RWPE2 (cell line): ENCODE data around the gene BRICD5.

Experiments used
- ATAC-seq: fragments of 200-7000 bp; cut with Tn5 transposase; 3 replicates; pipeline ENCODE4 v1.9.1; 2021; ENCODE audit warnings: low read depth
- DNase-seq: peaks from one replicate; pipeline ENCODE4 v3.0.0-alpha.2; 2020; ENCODE audit warnings: low spot score
- H3K27ac ChIP-seq: fragments of 450-650 bp; 2 replicates; pipeline ENCODE4 v1.5.1; 2017; ENCODE audit warnings: mild to moderate bottlenecking; ENCODE audit not compliant: poor library complexity, severe bottlenecking
- H3K27me3 ChIP-seq: fragments of 250-450 bp; sonication (Bioruptor Pico); 2 replicates; pipeline ENCODE4 v1.5.1; 2021; ENCODE audit warnings: mild to moderate bottlenecking, moderate library complexity; ENCODE audit not compliant: insufficient read depth, poor library complexity, severe bottlenecking
- H3K36me3 ChIP-seq: fragments of 250-450 bp; sonication (Bioruptor Pico); 2 replicates; pipeline ENCODE4 v1.5.1; 2020; ENCODE audit warnings: low read depth, mild to moderate bottlenecking, moderate library complexity
- H3K4me1 ChIP-seq: fragments of 250-450 bp; sonication (Bioruptor Pico); 2 replicates; pipeline ENCODE4 v1.5.1; 2021; ENCODE audit warnings: mild to moderate bottlenecking, moderate library complexity; ENCODE audit not compliant: insufficient read depth, poor library complexity, severe bottlenecking
- H3K4me3 ChIP-seq: fragments of 250-450 bp; sonication (Bioruptor Pico); 2 replicates; pipeline ENCODE4 v1.5.1; 2021; ENCODE audit warnings: mild to moderate bottlenecking, moderate library complexity; ENCODE audit not compliant: severe bottlenecking
- H3K9me3 ChIP-seq: fragments of 250-450 bp; sonication (Bioruptor Pico); 2 replicates; pipeline ENCODE4 v1.5.1; 2021; ENCODE audit warnings: mild to moderate bottlenecking, moderate library complexity; ENCODE audit not compliant: severe bottlenecking
- CTCF ChIP-seq: fragments of 450-650 bp; IDR thresholded peaks from one replicate; pipeline ENCODE4 v1.5.1; 2017; ENCODE audit warnings: mild to moderate bottlenecking, moderate library complexity; ENCODE audit not compliant: poor library complexity, severe bottlenecking

BRICD5 gene

GRCh38 chr16:2170080-2170479 is 40.6 kb downstream of the BRICD5 start:
- Histone ChIP-seq H3K36me3 (peaks cover 63% of the 10 kb centered on the region), H3K27me3 (no peaks in the 10 kb centered on the region), H3K4me3 (no peak overlapping the region), H3K27ac (no peak overlapping the region), H3K9me3 (no peaks in the 10 kb centered on the region), H3K4me1 (no peaks in the 10 kb centered on the region)
- TF ChIP-seq CTCF = no peak
- ATAC-seq (no peak), DNase-seq (no peak)

- peaks cover 16% of the 10 kb centered on the region for H3K4me1 ChIP-seq
Observed at GRCh38 chr16:2167068-2167638, 43.5 kb downstream of the BRICD5 start.

GRCh38 chr16:2166263-2167067 is 44.2 kb downstream of the BRICD5 start:
- Histone ChIP-seq H3K4me1 (peaks cover 22% of the 10 kb centered on the region), H3K27me3 (no peaks in the 10 kb centered on the region), H3K4me3 (no peak overlapping the region), H3K27ac (no peak overlapping the region), H3K9me3 (no peaks in the 10 kb centered on the region), H3K36me3 (peaks cover 40% of the 10 kb centered on the region)
- DNase-seq (no peak), ATAC-seq (no peak)
- no peak for TF ChIP-seq CTCF

More at GRCh38 chr16:2167068-2167638, 43.5 kb downstream of the BRICD5 start:
- H3K27me3 ChIP-seq = no peaks in the 10 kb centered on the region
- ATAC-seq (no peak), DNase-seq (no peak)
- no peak for TF ChIP-seq CTCF
- H3K9me3 ChIP-seq = no peaks in the 10 kb centered on the region
- no peak overlapping the region for H3K27ac ChIP-seq
- peaks cover 45% of the 10 kb centered on the region for H3K36me3 ChIP-seq
- H3K4me3 ChIP-seq = no peak overlapping the region

- peaks cover 36% of the 10 kb centered on the region for H3K36me3 ChIP-seq
- H3K27ac ChIP-seq = no peak overlapping the region
- no peak overlapping the region for H3K4me3 ChIP-seq
- no peak for TF ChIP-seq CTCF
- H3K4me1 ChIP-seq = peaks cover 27% of the 10 kb centered on the region
- no peaks in the 10 kb centered on the region for H3K27me3 ChIP-seq
- DNase-seq = no peak
- ATAC-seq = no peak
- no peaks in the 10 kb centered on the region for H3K9me3 ChIP-seq
Observed at GRCh38 chr16:2165861-2166260, 44.8 kb downstream of the BRICD5 start.
